Calu3 (cell line): ENCODE results near the gene ANKRD66. TPM values are rescaled to one million over a fixed set of nuclear protein-coding genes. Genes with fewer than 3 reads are reported as not detected.
A peak's percentile ranks its signal among the peaks of the same experiment; 100 is the strongest.

Source experiments
- BruUV-seq: library from RNA; stranded (reverse); fragments of 400-500 nt; replicated peaks from 2 replicates; lab custom pipeline; 2021; lab: Mats Ljungman, UMichigan
- CTCF ChIA-PET: fragments of 300-600 bp; sonication (Branson Sonifier 250); formaldehyde crosslinking; loops from one replicate; lab custom pipeline; 2022; ENCODE audit warnings: antibody characterized with exemption; lab: Charles Lee
- DNase-seq: peaks from one replicate; pipeline ENCODE4 v3.0.0; 2022
- H3K27ac Mint-ChIP-seq: one replicate; pipeline ENCODE4 v1.8.0; 2022; ENCODE audit warnings: mixed read lengths; ENCODE audit not compliant: unreplicated experiment
- H3K27me3 Mint-ChIP-seq: one replicate; pipeline ENCODE4 v1.8.0; 2022; ENCODE audit warnings: mixed read lengths; ENCODE audit not compliant: unreplicated experiment
- H3K36me3 Mint-ChIP-seq: one replicate; pipeline ENCODE4 v1.8.0; 2022; ENCODE audit warnings: mild to moderate bottlenecking, moderate library complexity, mixed read lengths; ENCODE audit not compliant: insufficient read depth, unreplicated experiment
- H3K4me1 Mint-ChIP-seq: one replicate; pipeline ENCODE4 v1.8.0; 2022; ENCODE audit warnings: mild to moderate bottlenecking, low read depth, mixed read lengths; ENCODE audit not compliant: unreplicated experiment
- H3K4me3 Mint-ChIP-seq: one replicate; pipeline ENCODE4 v1.8.0; 2022; ENCODE audit warnings: mild to moderate bottlenecking, low read depth, moderate library complexity, mixed read lengths; ENCODE audit not compliant: unreplicated experiment
- H3K9me3 Mint-ChIP-seq: one replicate; pipeline ENCODE4 v1.8.0; 2022; ENCODE audit warnings: low read depth, mixed read lengths; ENCODE audit not compliant: unreplicated experiment
- intact Hi-C: fragments of 100-400 bp; cut with micrococcal nuclease; formaldehyde crosslinking; loops from one replicate; pipeline ENCODE4 v1.10.0; 2022; ENCODE audit not compliant: unreplicated experiment
- total RNA-seq: library from RNA; stranded (reverse); gene quantifications from 2 replicates; pipeline ENCODE4 v1.2.3, GENCODE V29; 2022
- TF ChIP-seq, protein P1 (sequence below): fragments of 200-600 bp; IDR thresholded peaks from one replicate; pipeline ENCODE4 v1.8.0; 2022; ENCODE audit warnings: antibody characterized with exemption; ENCODE audit not compliant: unreplicated experiment

ANKRD66 gene
- total RNA-seq, 1 experiment from 2014 or later = not detected

DNA sequence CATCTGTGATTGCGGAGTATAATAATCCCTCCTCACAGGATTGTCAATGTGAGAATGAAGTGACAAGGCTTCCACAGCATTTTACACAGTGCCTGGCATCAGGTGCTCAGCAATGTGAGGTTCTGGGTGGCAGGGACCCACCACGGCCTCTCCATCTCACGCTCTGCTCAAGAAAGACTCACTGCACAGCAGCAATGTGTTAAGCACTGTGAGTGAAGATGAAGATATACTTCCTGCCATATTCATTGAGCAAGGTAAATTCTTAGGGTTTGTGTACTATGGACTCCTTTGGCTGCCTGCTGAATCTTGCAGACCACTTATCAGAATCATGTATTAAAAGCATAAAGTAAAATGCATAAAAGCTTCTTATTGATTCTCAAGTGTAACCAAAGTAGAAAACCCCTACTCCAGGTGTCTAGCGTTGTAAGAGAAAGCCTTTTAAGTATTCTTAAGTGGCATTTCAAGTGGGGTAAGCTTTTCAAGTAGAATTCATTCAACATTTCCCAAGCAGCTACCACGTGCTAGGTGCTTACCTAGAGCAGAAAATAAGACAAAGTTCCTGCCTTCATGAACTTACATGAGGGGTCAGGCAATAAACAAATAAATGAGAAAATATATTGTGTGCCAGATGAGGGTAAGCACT lies 29.5 kb downstream of the ANKRD66 start:
- no peaks in the 10 kb centered on the region for H3K27me3 Mint-ChIP-seq
- no peak for DNase-seq
- no peaks in the 10 kb centered on the region for H3K9me3 Mint-ChIP-seq
- H3K4me1 Mint-ChIP-seq = no peaks in the 10 kb centered on the region
- H3K36me3 Mint-ChIP-seq = no peaks in the 10 kb centered on the region
- H3K4me3 Mint-ChIP-seq = no peak overlapping the region
- TF ChIP-seq, protein P1, sequence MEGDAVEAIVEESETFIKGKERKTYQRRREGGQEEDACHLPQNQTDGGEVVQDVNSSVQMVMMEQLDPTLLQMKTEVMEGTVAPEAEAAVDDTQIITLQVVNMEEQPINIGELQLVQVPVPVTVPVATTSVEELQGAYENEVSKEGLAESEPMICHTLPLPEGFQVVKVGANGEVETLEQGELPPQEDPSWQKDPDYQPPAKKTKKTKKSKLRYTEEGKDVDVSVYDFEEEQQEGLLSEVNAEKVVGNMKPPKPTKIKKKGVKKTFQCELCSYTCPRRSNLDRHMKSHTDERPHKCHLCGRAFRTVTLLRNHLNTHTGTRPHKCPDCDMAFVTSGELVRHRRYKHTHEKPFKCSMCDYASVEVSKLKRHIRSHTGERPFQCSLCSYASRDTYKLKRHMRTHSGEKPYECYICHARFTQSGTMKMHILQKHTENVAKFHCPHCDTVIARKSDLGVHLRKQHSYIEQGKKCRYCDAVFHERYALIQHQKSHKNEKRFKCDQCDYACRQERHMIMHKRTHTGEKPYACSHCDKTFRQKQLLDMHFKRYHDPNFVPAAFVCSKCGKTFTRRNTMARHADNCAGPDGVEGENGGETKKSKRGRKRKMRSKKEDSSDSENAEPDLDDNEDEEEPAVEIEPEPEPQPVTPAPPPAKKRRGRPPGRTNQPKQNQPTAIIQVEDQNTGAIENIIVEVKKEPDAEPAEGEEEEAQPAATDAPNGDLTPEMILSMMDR = no peak
- intact Hi-C loops = no loop called here
- no peak overlapping the region for H3K27ac Mint-ChIP-seq
- BruUV-seq = no TSS peak
- CTCF ChIA-PET = no interaction called here

DNA sequence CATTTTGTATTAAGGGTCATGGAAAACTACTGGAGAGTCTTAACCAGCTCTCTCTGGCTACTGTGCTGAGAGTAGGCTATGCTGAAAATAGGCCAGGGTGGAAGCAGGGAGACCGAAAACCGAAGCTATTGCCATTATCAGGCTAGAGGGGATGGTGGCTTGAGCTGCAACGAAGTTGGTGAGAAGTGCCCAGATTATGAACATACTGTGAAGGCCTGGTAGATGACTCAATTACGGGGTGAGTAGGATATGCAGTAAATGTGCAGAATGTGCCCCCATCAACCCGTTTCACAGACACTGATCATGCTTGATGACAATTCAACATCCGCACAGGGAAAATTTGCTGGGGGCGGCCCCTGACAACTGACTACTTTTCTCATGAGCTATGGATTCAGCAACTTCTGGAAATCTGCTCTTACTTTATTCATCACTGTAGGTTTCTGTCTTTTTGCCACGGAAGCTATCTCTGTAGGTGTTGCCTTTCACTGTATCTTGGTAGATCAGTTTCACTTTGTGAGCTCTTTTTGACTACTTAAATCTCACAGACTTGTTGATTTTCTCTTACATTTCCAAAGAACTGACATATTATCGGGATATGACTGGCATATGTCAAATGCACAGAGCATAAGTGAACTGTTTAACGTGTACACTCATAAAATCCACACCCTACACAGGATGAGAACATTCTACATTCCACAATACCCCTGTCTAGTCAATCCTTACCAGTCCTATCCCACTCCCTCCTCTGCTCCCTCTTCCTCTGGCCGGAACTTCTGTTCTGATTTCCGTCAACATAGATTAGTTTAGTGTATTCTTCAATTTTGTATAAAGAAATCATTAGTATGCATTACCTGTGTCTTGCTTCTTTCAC lies 31.0 kb downstream of the ANKRD66 start:
- Mint-ChIP-seq H3K27me3 (no peaks in the 10 kb centered on the region), H3K36me3 (peaks cover 4% of the 10 kb centered on the region), H3K4me3 (no peak overlapping the region), H3K27ac (no peak overlapping the region), H3K4me1 (no peaks in the 10 kb centered on the region), H3K9me3 (no peaks in the 10 kb centered on the region)
- TF ChIP-seq, protein P1 = no peak
- no peak for DNase-seq
- no TSS peak for BruUV-seq
- intact Hi-C loops = no loop called here
- CTCF ChIA-PET = no interaction called here

DNA sequence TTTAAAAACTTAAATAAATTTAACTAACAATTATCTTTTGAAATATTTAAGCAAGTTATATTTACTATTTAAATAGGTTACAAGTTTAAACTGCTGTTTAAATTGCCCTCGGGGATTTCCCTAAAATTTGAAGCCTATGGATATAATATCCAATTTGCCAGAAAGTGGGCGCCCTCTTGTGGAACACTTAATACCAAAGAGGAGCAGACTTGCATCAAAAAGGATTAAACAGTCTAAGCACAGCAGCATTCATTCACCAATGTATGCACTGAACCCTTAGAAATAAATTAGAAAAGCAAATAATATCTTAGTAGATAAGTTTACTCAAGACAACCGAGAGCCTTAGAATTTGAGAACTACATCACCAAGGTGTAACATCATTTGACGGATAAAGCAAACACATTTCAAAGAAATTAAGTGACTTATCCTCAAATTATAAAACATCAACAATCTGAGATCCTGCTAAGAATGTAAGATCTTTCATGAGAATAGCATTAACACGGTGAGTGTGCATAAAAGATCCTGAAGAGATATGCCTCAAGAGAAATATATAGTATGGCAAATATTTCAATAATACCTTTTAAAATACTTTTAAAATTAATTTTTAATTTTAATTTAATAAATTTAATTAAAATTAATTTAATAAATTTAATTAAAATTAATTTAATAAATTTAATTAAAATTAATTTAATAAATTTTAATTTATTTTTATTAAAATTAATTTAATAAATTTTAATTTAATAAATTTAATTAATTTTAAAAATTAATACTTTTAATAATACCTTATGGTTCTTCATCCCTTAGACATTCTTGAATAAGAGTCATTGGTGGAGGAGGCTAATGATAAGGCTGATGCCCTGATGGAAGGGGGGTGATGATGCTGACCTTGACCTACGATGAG lies 35.0 kb downstream of the ANKRD66 start:
- intact Hi-C loops = loop anchor here (1.0 to 5.0 kb wide), 3 partner anchors 77 to 363 kb away; no protein-coding TSS in a partner anchor
- no TSS peak for BruUV-seq
- Mint-ChIP-seq H3K36me3 (peaks cover 4% of the 10 kb centered on the region), H3K27ac (no peak overlapping the region), H3K27me3 (no peaks in the 10 kb centered on the region), H3K4me3 (no peak overlapping the region), H3K4me1 (no peaks in the 10 kb centered on the region), H3K9me3 (no peaks in the 10 kb centered on the region)
- TF ChIP-seq, protein P1 = peak; percentile 37
- peak; percentile 60 for DNase-seq
- CTCF ChIA-PET = no interaction called here

DNA sequence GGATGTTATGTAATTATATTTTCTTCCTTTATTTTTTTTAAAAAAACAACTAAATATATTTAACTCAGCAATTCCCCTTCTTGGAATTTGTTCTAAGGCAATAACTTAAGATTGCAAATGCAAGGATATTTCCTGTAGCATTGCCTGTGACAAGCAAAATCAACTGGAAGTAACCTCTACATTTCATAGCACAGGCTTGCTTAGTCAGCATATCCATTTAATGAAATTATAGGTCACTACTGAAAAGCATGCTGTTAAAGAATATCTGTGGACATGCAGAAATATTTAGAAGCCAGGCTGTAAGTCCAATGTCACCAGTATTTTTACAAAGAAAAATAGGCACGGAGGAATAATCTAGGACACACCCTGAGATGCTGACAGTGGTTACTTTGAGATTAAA lies 37.8 kb downstream of the ANKRD66 start:
- Mint-ChIP-seq H3K4me3 (no peak overlapping the region), H3K27ac (no peak overlapping the region), H3K36me3 (peaks cover 4% of the 10 kb centered on the region), H3K9me3 (no peaks in the 10 kb centered on the region), H3K27me3 (no peaks in the 10 kb centered on the region), H3K4me1 (no peaks in the 10 kb centered on the region)
- DNase-seq = no peak
- CTCF ChIA-PET = no interaction called here
- no TSS peak for BruUV-seq
- intact Hi-C loops = loop anchor here (5.0 kb wide), 1 partner anchor 208 kb away; no protein-coding TSS in a partner anchor
- TF ChIP-seq, protein P1 = no peak
